PC-3 (cell line): ENCODE data around the gene THOC1.

ENCODE experiments used
- EZH2 ChIP-seq: fragments of 300-600 bp; sonication (generic); IDR thresholded peaks from one replicate; pipeline ENCODE4 v1.6.1; 2017; ENCODE audit warnings: antibody characterized with exemption, mild to moderate bottlenecking, low read length; ENCODE audit not compliant: unreplicated experiment
- EZH2phosphoT487 ChIP-seq: fragments of 300-600 bp; sonication (generic); IDR thresholded peaks from 2 replicates; pipeline ENCODE4 v1.6.1; 2018; ENCODE audit warnings: mild to moderate bottlenecking, antibody characterized with exemption, low read length, borderline replicate concordance
- TF ChIP-seq, protein P1 (sequence below): fragments of 300-600 bp; sonication (generic); conservative IDR thresholded peaks from 2 replicates; pipeline ENCODE4 v1.5.1; 2017; ENCODE audit warnings: antibody characterized with exemption, low read depth, mild to moderate bottlenecking, low read length

GRCh38 chr18:272650-273049 lies 4.8 kb upstream of the THOC1 start:
- TF ChIP-seq, protein P1, sequence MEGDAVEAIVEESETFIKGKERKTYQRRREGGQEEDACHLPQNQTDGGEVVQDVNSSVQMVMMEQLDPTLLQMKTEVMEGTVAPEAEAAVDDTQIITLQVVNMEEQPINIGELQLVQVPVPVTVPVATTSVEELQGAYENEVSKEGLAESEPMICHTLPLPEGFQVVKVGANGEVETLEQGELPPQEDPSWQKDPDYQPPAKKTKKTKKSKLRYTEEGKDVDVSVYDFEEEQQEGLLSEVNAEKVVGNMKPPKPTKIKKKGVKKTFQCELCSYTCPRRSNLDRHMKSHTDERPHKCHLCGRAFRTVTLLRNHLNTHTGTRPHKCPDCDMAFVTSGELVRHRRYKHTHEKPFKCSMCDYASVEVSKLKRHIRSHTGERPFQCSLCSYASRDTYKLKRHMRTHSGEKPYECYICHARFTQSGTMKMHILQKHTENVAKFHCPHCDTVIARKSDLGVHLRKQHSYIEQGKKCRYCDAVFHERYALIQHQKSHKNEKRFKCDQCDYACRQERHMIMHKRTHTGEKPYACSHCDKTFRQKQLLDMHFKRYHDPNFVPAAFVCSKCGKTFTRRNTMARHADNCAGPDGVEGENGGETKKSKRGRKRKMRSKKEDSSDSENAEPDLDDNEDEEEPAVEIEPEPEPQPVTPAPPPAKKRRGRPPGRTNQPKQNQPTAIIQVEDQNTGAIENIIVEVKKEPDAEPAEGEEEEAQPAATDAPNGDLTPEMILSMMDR, result no peak
- no peak for TF ChIP-seq EZH2
- no peak for TF ChIP-seq EZH2phosphoT487
